EH (cell line): Measurements from ENCODE around the gene HNRNPC.
"Not testable (repeated sequence)": the region's sequence is repeated elsewhere in the genome, so short reads cannot be mapped to it uniquely, and the experiment has no call there.

Experiments
- DNase-seq: peaks from one replicate; pipeline ENCODE4 v3.0.0-alpha.2; 2015; ENCODE audit warnings: low read depth

Gene HNRNPC

GRCh38 chr14:21191809-21192446 is 77.3 kb downstream of the HNRNPC start:
- peak; percentile 69 for DNase-seq

- DNase-seq, result no peak
These were observed 77.9 kb downstream of the HNRNPC start for GRCh38 chr14:21191261-21191808.

- DNase-seq, result no peak
These were observed 83.8 kb downstream of the HNRNPC start for GRCh38 chr14:21185491-21185890.

- no peak for DNase-seq
These were observed 85.0 kb downstream of the HNRNPC start for GRCh38 chr14:21184254-21184653.

GRCh38 chr14:21182166-21182565 is 87.1 kb downstream of the HNRNPC start:
- DNase-seq, result no peak

GRCh38 chr14:21171128-21171527 is 98.1 kb downstream of the HNRNPC start:
- no peak for DNase-seq

- no peak for DNase-seq
These were observed 99.7 kb downstream of the HNRNPC start for GRCh38 chr14:21169573-21169972.

- no peak for DNase-seq
These were observed 101.2 kb downstream of the HNRNPC start for GRCh38 chr14:21168055-21168454.

- DNase-seq, result not testable (repeated sequence)
These were observed 103.6 kb downstream of the HNRNPC start for GRCh38 chr14:21165670-21166069.

GRCh38 chr14:21165002-21165605 is 104.1 kb downstream of the HNRNPC start:
- not testable (repeated sequence) for DNase-seq

GRCh38 chr14:21163871-21164291 is 105.4 kb downstream of the HNRNPC start:
- DNase-seq, result no peak

- no peak for DNase-seq
These were observed 107.2 kb downstream of the HNRNPC start for GRCh38 chr14:21162081-21162480.

- DNase-seq, result no peak
These were observed 109.1 kb downstream of the HNRNPC start for GRCh38 chr14:21160061-21160610.
